ENCODE results near the gene STX8.

- TF ChIP-seq CTCF (IDR thresholded peaks at IDR 0.05) (no peak), POLR2AphosphoS5 (IDR thresholded peaks at IDR 0.05; ENCODE audit: insufficient read depth in 1 of 2, low read depth in 1 of 2) (no peak), POLR2A (IDR thresholded peaks at IDR 0.05) (no peak)
These were observed 262.3 kb downstream of the STX8 start for GRCh38 chr17:9313346-9313745.

Data from vagina (tissue), 2 donors.